Stomach (tissue), 9 donors: Measurements from ENCODE around the gene FAM241B. TPM values are rescaled to one million over a fixed set of nuclear protein-coding genes. Genes with fewer than 3 reads are reported as not detected.

Experiments used
- DNase-seq, 2 donors: peaks; one replicate each; pipeline versions ENCODE4 v3.0.0 to v3.0.0-alpha.2; 2013 to 2019
- H3K27ac ChIP-seq, 5 donors: fragments of 200-600 bp in 4 of 5; sonication (generic) in 4 of 5; one replicate each; pipeline ENCODE4 v1.5.1; 2013 to 2019; ENCODE audit warnings: mild to moderate bottlenecking in 1 of 5, moderate library complexity in 1 of 5
- H3K27me3 ChIP-seq, 3 donors: fragments of 200-600 bp; sonication (generic); one replicate each; pipeline ENCODE4 v1.5.1; 2017 to 2019; ENCODE audit warnings: mixed run types in 1 of 3
- H3K36me3 ChIP-seq, 4 donors: fragments of 200-600 bp; sonication (generic); 1 replicate in 3 of 4; 2 replicates in 1 of 4; pipeline ENCODE4 v1.5.1; 2016 to 2019
- H3K4me1 ChIP-seq, 4 donors: fragments of 200-600 bp; sonication (generic); one replicate each; pipeline ENCODE4 v1.5.1; 2016 to 2019
- H3K4me3 ChIP-seq, 4 donors: fragments of 200-600 bp; sonication (generic) in 3 of 4; one replicate each; pipeline ENCODE4 v1.5.1; 2016 to 2019; ENCODE audit warnings: mild to moderate bottlenecking in 1 of 4
- H3K9me3 ChIP-seq, 4 donors: fragments of 200-600 bp; sonication (generic); one replicate each; pipeline ENCODE4 v1.5.1; 2016 to 2019
- EP300 ChIP-seq: sonication (generic); formaldehyde crosslinking; IDR thresholded peaks from one replicate; pipeline ENCODE4 v1.6.1; 2017; ENCODE audit warnings: antibody characterized with exemption
- POLR2A ChIP-seq, 4 donors: fragments of 450-650 bp; IDR thresholded peaks; one replicate each; pipeline ENCODE4 v1.6.1; 2016; ENCODE audit warnings: antibody characterized with exemption in 4 of 4, control low read depth in 2 of 4, mild to moderate bottlenecking in 1 of 4, moderate library complexity in 1 of 4
- POLR2AphosphoS5 ChIP-seq, 3 donors: sonication (generic); formaldehyde crosslinking; IDR thresholded peaks; one replicate each; pipeline ENCODE4 v1.6.1; 2016; ENCODE audit warnings: antibody characterized with exemption in 3 of 3
- WGBS, 5 donors: extraction: QIAGEN DNeasy Blood & Tissue Kit in 3 of 5; methylation state at CpG; one replicate each; pipeline versions ENCODE4 v1.1.5 to v1.1.7; 2013 to 2018; 5-methylcytosine and 5-hydroxymethylcytosine counted together
- intact Hi-C: fragments of 100-400 bp; cut with DNase I; formaldehyde crosslinking; loops from one replicate; pipeline ENCODE4 v1.15.1; 2023; ENCODE audit warnings: low total_unique reads
- polyA plus RNA-seq, 3 donors: library from polyadenylated mRNA; stranded (reverse); fragments of 200-250 nt; gene quantifications; one replicate each; pipeline ENCODE4 v1.2.3, GENCODE V29; 2013
- total RNA-seq, 5 donors: library from RNA; depleted of rRNA; stranded (reverse); fragments of >200 nt; gene quantifications; one replicate each; pipeline versions ENCODE4 v1.1.0 to v1.2.3, GENCODE V29; 2014 to 2016
- TF ChIP-seq, protein P1 (sequence below), 7 experiments: fragments of 450-650 bp in 4 of 7; fragments of 200-600 bp in 3 of 7; sonication (generic) in 3 of 7; IDR thresholded peaks; one replicate each; pipeline ENCODE4 v1.5.1; 2016 to 2019; ENCODE audit warnings: antibody characterized with exemption in 7 of 7, control low read depth in 2 of 7, mild to moderate bottlenecking in 1 of 7
- donor health status: healthy with polysubstance abuse.
- donor health status: Bipolar disorder and iron deficiency.
- donor health status: healthy.

FAM241B gene
- total and polyA plus RNA-seq, 8 donors, result 0.55 to 7.4 (median 4.0) TPM; not detected in 3

DNA sequence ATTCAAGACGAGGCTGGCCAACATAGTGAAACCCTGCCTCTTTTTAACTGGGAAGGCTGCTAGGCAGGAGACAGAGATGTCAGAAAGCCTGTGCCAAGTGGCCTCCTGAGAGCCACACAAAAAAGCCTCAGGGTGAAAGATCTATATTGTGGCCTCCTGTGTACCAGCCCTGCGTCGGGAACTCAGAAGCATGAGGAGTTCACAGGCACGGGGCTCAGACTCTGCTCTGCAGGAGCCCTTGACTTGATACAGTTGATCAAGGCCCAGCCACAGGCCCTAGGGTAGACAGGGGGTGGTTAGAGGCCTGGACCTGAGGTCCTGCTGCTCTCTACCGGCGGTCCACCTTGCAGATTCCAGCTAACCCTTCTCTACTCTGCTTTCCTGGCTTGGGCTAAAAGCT is 30.2 kb downstream of the FAM241B start:
- H3K36me3 ChIP-seq, result no peaks in the 10 kb centered on the region
- WGBS, 5 donors, result 70 to 94% (median 71%) methylated on average over 3 to 6 of the region's 6 CpGs
- no peak overlapping the region for H3K4me3 ChIP-seq
- intact Hi-C loops, result no loop called here
- H3K27ac ChIP-seq, result no peak overlapping the region
- TF ChIP-seq, protein P1, sequence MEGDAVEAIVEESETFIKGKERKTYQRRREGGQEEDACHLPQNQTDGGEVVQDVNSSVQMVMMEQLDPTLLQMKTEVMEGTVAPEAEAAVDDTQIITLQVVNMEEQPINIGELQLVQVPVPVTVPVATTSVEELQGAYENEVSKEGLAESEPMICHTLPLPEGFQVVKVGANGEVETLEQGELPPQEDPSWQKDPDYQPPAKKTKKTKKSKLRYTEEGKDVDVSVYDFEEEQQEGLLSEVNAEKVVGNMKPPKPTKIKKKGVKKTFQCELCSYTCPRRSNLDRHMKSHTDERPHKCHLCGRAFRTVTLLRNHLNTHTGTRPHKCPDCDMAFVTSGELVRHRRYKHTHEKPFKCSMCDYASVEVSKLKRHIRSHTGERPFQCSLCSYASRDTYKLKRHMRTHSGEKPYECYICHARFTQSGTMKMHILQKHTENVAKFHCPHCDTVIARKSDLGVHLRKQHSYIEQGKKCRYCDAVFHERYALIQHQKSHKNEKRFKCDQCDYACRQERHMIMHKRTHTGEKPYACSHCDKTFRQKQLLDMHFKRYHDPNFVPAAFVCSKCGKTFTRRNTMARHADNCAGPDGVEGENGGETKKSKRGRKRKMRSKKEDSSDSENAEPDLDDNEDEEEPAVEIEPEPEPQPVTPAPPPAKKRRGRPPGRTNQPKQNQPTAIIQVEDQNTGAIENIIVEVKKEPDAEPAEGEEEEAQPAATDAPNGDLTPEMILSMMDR (IDR thresholded peaks at IDR 0.05), result no peak
- no peak for TF ChIP-seq POLR2A (IDR thresholded peaks at IDR 0.05)
- no peak for TF ChIP-seq EP300
- no peak for TF ChIP-seq POLR2AphosphoS5 (IDR thresholded peaks at IDR 0.05)
- H3K9me3 ChIP-seq, result no peaks in the 10 kb centered on the region
- H3K27me3 ChIP-seq, result peaks cover 0 to 62% (median 15%) of the 10 kb centered on the region in 3 donors
- H3K4me1 ChIP-seq, result peaks cover 0 to 22% (median 0%) of the 10 kb centered on the region in 4 donors
- DNase-seq, result no peak

DNA sequence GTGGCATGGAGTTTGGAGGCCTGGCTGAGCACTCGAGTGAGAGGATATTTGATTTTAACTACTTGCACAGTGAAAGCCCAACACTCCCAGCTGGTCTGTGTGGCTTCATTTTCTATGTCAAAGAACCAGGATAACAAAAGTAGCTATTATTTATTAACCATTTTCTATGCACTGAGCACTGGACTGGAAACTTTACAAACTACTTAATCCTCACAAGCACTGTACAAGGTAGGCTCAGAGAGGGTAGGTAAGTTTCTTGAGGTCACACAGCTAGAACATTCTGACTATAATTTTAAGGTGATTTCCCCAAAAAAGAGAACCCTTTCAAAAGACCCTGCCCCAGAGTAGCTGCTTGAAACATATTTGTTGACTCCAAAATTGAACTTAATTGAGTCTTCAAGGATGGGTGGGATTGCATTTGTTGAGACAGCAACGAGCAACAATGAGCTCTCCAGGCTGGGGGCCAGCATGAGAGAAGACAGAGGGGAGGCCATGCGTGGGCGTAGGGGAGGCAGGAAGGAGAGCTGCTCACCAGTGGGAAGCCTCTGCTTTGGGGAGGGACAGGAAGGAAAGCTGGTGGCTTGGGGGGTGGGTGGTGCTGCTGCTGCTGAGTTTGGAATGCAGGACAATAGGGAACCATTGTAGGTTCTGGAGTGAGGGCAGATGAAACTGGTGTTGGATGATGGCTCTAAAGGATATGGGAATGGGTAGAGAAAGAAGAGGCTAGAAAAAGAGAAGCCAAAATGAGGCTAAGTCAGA is 31.5 kb downstream of the FAM241B start:
- Histone ChIP-seq H3K9me3 (no peaks in the 10 kb centered on the region), H3K4me1 (peaks cover 0 to 22% (median 0%) of the 10 kb centered on the region in 4 donors), H3K27ac (no peak overlapping the region), H3K4me3 (no peak overlapping the region), H3K27me3 (peaks cover 0 to 60% (median 16%) of the 10 kb centered on the region in 3 donors), H3K36me3 (no peaks in the 10 kb centered on the region)
- WGBS, 5 donors, result 55 to 70% (median 66%) methylated on average over 4 of the region's 4 CpGs
- DNase-seq, result no peak
- intact Hi-C loops, result no loop called here
- TF ChIP-seq, protein P1 (IDR thresholded peaks at IDR 0.05), result no peak
- TF ChIP-seq POLR2AphosphoS5 (IDR thresholded peaks at IDR 0.05) (no peak), POLR2A (IDR thresholded peaks at IDR 0.05) (no peak), EP300 (no peak)

DNA sequence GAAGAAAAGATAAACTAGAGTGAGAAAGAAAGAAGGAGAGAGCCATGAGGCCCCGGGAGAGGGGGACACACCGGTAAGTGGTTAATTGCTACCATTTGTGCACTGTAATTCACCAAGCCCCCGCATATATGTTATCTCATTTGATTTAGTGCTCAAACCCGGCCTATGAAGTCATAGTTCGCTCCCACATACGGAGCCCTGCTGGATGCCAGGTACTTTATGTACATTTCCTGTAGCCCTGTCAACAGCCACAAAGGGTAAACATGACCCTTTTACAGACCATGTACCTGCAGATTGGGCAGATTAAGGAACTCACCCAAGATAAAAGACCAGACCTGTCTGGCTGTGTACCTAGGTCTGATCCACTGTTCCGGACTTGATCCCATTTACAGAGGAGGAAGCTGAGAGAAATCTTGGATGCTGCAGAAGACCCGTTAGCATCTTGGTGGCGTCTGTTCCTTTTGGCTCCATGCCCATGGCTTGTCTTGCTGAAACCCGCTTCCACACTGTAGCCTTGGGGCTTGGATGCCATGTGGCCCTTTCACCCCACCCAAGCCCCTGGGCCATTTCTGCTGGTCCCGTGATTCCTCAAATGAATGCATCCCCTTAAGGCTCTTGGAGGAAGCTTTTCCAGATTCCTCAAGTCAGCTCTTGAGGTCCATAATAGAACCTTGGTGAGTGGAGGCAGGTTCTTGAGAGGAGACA is 32.3 kb downstream of the FAM241B start:
- TF ChIP-seq, protein P1 (IDR thresholded peaks at IDR 0.05), result no peak
- TF ChIP-seq EP300 (no peak), POLR2AphosphoS5 (IDR thresholded peaks at IDR 0.05) (no peak), POLR2A (IDR thresholded peaks at IDR 0.05) (no peak)
- 29 to 45% (median 39%) methylated on average over 11 of the region's 11 CpGs for WGBS, 5 donors
- H3K9me3 ChIP-seq, result no peaks in the 10 kb centered on the region
- peaks cover 0 to 60% (median 20%) of the 10 kb centered on the region in 3 donors for H3K27me3 ChIP-seq
- intact Hi-C loops, result no loop called here
- H3K27ac ChIP-seq, result no peak overlapping the region
- no peak overlapping the region for H3K4me3 ChIP-seq
- no peaks in the 10 kb centered on the region for H3K36me3 ChIP-seq
- peak in 1 of 2 donors; percentile 26 for DNase-seq
- peaks cover 0 to 22% (median 0%) of the 10 kb centered on the region in 4 donors for H3K4me1 ChIP-seq

DNA sequence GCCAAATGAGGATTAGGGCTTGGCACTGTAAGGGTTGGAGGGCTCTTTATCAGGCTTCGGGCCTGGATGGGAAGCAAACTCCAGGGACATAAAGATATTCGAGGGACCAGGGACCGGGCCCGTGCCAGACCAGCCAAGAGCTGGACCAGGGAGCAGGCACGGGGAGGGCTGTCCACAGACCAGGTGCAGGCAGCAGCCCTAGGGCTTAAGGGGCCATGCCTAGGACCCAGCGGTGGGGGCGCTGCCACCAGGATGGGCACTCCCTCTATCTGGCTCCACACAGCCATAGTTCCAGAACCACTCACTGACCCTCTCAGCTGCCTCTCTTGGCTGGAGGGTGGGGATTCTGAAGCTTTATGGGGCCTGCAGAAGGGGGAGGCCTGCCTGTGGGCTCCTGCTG is 32.9 kb downstream of the FAM241B start:
- Histone ChIP-seq H3K4me1 (peaks cover 0 to 22% (median 0%) of the 10 kb centered on the region in 4 donors), H3K27ac (no peak overlapping the region), H3K36me3 (no peaks in the 10 kb centered on the region), H3K27me3 (peaks cover 0 to 60% (median 21%) of the 10 kb centered on the region in 3 donors), H3K9me3 (no peaks in the 10 kb centered on the region), H3K4me3 (no peak overlapping the region)
- TF ChIP-seq, protein P1 (IDR thresholded peaks at IDR 0.05), result no peak
- TF ChIP-seq EP300 (no peak), POLR2AphosphoS5 (IDR thresholded peaks at IDR 0.05) (no peak), POLR2A (IDR thresholded peaks at IDR 0.05) (no peak)
- no peak for DNase-seq
- WGBS, 5 donors, result 82 to 100% (median 91%) methylated on average over 1 to 7 of the region's 7 CpGs
- intact Hi-C loops, result no loop called here
